Uterus (tissue), 4 donors: ENCODE results near the gene MICAL2. TPM values are rescaled to one million over a fixed set of nuclear protein-coding genes. Genes with fewer than 3 reads are reported as not detected.

Experiments
- DNase-seq, 2 donors: peaks; one replicate each; pipeline ENCODE4 v3.0.0-alpha.2; 2019 to 2020
- H3K27ac ChIP-seq, 2 donors: fragments of 200-600 bp; sonication (generic); 1 replicate in 1 of 2; 2 replicates in 1 of 2; pipeline ENCODE4 v1.5.1; 2016 to 2018
- H3K27me3 ChIP-seq, 2 donors: fragments of 200-600 bp; sonication (generic); one replicate each; pipeline ENCODE4 v1.5.1; 2018 to 2019; ENCODE audit warnings: control low read depth in 1 of 2
- H3K36me3 ChIP-seq, 2 donors: fragments of 200-600 bp; sonication (generic); one replicate each; pipeline ENCODE4 v1.5.1; 2019; ENCODE audit warnings: control low read depth in 1 of 2
- H3K4me1 ChIP-seq, 2 donors: fragments of 200-600 bp; sonication (generic); one replicate each; pipeline ENCODE4 v1.5.1; 2018 to 2019; ENCODE audit warnings: control low read depth in 1 of 2
- H3K4me3 ChIP-seq, 2 donors: fragments of 200-600 bp; sonication (generic); 1 replicate in 1 of 2; 2 replicates in 1 of 2; pipeline ENCODE4 v1.5.1; 2018 to 2019; ENCODE audit warnings: mild to moderate bottlenecking in 1 of 2
- H3K9me3 ChIP-seq, 2 donors: fragments of 200-600 bp; sonication (generic); one replicate each; pipeline ENCODE4 v1.5.1; 2019; ENCODE audit warnings: control low read depth in 1 of 2
- POLR2A ChIP-seq, 2 donors: fragments of 450-650 bp; IDR thresholded peaks; one replicate each; pipeline ENCODE4 v1.6.1; 2016; ENCODE audit warnings: antibody characterized with exemption in 2 of 2, mild to moderate bottlenecking in 1 of 2, moderate library complexity in 1 of 2
- intact Hi-C: fragments of 100-400 bp; cut with DNase I; formaldehyde crosslinking; loops from one replicate; pipeline ENCODE4 v1.15.1; 2023; ENCODE audit warnings: low total_unique reads
- total RNA-seq, 4 donors: library from RNA; depleted of rRNA in 3 of 4; stranded (reverse); fragments of >200 nt in 3 of 4; gene quantifications; one replicate each; pipeline versions ENCODE4 v1.1.0 to v1.2.4, GENCODE V29; 2014 to 2023
- TF ChIP-seq, protein P1 (sequence below), 4 experiments: fragments of 200-600 bp in 2 of 4; fragments of 450-650 bp in 2 of 4; sonication (generic) in 2 of 4; IDR thresholded peaks; one replicate each; pipeline ENCODE4 v1.5.1; 2016 to 2019; ENCODE audit warnings: antibody characterized with exemption in 4 of 4, mild to moderate bottlenecking in 2 of 4, moderate library complexity in 1 of 4
- donor health status: DM: yes; HTN: yes; CAD: no.

MICAL2 gene
- total RNA-seq, 4 donors from 2014 or later, result 29.6 to 139 (median 53.1) TPM

DNA sequence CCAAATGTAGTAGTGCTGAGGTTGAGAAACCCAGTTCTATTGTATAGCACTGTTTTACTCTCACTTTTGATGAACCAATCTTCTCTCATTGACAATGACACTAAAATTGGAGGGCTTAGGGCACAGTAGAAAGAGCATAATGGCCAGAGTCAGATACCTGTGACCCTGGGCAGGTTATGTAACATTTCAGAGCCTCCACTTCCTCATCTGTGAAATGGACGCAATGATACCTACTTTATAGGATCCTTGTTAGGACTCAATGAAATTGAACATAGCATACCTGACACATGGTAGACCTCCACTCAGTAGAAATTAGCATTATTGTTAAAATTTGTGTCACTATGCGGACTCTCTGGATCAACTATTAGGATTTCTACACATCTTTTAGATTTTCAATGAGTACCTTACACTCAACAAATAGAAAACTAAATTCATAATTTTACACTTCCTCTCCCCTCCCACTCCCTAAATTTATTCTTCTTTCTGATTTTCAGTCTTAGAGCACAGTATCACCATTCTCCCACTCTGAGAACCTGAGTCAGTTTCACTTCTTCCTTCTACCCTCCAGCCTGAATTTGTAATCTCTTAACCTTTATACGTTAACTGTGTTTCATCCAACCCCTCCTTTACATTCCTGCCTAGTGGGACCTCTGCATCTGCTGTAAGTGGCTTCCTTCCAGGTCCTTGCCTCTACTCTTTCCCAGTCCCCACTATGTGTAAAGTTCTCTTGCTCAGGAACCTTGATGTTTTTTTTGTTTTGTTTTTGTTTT lies 78.3 kb downstream of the MICAL2 start:
- intact Hi-C loops, result no loop called here
- TF ChIP-seq, protein P1, sequence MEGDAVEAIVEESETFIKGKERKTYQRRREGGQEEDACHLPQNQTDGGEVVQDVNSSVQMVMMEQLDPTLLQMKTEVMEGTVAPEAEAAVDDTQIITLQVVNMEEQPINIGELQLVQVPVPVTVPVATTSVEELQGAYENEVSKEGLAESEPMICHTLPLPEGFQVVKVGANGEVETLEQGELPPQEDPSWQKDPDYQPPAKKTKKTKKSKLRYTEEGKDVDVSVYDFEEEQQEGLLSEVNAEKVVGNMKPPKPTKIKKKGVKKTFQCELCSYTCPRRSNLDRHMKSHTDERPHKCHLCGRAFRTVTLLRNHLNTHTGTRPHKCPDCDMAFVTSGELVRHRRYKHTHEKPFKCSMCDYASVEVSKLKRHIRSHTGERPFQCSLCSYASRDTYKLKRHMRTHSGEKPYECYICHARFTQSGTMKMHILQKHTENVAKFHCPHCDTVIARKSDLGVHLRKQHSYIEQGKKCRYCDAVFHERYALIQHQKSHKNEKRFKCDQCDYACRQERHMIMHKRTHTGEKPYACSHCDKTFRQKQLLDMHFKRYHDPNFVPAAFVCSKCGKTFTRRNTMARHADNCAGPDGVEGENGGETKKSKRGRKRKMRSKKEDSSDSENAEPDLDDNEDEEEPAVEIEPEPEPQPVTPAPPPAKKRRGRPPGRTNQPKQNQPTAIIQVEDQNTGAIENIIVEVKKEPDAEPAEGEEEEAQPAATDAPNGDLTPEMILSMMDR (IDR thresholded peaks at IDR 0.05), result no peak
- no peak for TF ChIP-seq POLR2A (IDR thresholded peaks at IDR 0.05)
- H3K4me3 ChIP-seq, result no peak overlapping the region
- peaks cover 7 to 10% of the 10 kb centered on the region in 2 donors for H3K4me1 ChIP-seq
- no peaks in the 10 kb centered on the region for H3K9me3 ChIP-seq
- no peaks in the 10 kb centered on the region for H3K27me3 ChIP-seq
- no peak for DNase-seq
- H3K27ac ChIP-seq, result no peak overlapping the region
- H3K36me3 ChIP-seq, result no peaks in the 10 kb centered on the region

DNA sequence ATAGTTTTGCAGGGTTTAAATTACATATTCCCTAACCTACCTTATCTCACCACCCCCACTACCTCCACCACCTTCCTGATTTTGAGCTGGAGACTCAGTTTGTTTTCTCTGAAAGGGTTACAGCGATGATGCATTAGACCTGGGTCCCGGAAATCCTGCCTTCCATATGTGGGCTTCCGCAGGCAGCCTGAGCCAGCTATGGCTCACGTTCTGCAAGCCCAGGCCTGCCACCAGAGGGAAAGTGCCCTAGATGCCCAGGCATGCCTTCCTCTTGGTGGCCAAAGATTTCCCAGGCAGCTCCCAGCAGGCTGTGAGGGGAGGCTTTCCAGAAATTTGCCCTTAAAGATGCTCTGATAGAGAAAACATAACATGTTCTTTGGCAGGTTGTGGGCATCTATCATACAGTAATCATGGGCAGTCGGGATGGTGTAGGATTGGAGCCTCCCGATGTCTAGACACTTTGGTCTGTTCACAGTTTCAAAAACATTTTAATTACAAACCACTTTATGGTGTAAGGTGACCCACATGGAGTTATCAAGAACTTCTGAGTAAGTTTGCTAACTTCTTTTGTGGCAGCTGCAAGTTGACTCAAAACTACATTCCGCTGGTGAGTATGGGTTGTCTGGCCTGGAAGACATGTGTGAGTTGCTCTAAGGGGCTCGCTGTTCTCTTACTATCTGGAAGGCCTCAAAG lies 79.3 kb downstream of the MICAL2 start:
- intact Hi-C loops, result no loop called here
- Histone ChIP-seq H3K4me3 (no peak overlapping the region), H3K27ac (no peak overlapping the region), H3K4me1 (peaks cover 7% of the 10 kb centered on the region in 2 donors), H3K36me3 (no peaks in the 10 kb centered on the region), H3K9me3 (no peaks in the 10 kb centered on the region), H3K27me3 (no peaks in the 10 kb centered on the region)
- no peak for DNase-seq
- TF ChIP-seq, protein P1 (IDR thresholded peaks at IDR 0.05), result no peak
- no peak for TF ChIP-seq POLR2A (IDR thresholded peaks at IDR 0.05)

DNA sequence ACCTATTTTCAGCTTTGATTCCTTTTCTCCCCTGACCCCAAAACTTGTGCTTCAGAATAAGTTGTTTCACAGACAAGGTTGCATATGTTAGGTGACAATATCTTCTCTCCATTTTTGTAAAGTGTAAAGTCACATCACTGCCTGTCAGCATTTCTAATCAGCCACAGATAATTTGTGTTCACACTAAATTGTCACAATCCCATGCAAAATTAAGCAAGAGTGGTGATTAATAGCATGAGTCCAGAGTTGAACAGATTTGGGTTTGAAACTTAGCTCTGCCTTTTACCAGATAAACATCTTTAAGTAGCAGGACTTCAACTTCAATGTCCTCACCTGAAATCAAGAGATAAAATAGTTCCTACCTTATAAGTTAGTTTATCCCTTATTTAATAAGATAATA lies 80.1 kb downstream of the MICAL2 start:
- intact Hi-C loops, result no loop called here
- TF ChIP-seq, protein P1 (IDR thresholded peaks at IDR 0.05), result no peak
- TF ChIP-seq POLR2A (IDR thresholded peaks at IDR 0.05), result no peak
- Histone ChIP-seq H3K9me3 (no peaks in the 10 kb centered on the region), H3K4me3 (no peak overlapping the region), H3K4me1 (peaks cover 7% of the 10 kb centered on the region in 2 donors), H3K27me3 (no peaks in the 10 kb centered on the region), H3K36me3 (no peaks in the 10 kb centered on the region), H3K27ac (no peak overlapping the region)
- DNase-seq, result no peak

DNA sequence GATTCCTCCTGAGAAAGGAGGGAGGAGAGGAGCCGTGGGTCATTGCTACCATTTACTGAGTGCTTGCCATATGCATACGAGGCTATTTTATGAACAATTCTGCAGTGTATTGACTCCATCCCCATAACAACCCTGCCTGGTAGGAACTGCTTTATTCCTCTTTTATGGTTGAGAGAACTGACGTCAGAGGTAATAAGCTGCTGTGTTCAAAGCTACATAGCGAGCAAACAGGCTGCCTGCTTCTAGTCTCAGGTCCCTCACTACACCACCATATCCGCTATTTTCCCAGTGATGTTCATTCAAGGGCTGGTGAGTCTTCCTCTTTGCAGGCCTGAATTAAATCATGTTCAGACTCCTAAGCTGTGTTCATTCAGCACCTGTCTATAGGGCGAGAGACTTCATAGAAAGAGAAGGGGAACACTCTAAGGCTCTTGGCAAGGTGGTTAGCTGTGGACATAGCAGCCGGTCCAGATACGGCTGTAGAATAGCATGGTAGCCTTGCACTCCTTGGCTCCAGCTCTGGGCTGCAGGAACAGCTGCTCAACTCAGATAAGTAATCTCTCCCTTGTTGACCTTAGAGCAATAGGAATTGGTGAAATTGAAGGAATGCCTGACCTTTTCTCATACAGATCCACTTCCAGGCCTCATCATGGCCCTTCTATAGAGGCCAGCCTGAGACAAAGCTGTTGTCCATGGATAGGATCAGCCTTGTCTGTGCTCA lies 82.6 kb downstream of the MICAL2 start:
- DNase-seq, result no peak
- Histone ChIP-seq H3K4me3 (no peak overlapping the region), H3K27ac (no peak overlapping the region), H3K4me1 (no peaks in the 10 kb centered on the region), H3K27me3 (no peaks in the 10 kb centered on the region), H3K9me3 (no peaks in the 10 kb centered on the region), H3K36me3 (no peaks in the 10 kb centered on the region)
- no peak for TF ChIP-seq POLR2A (IDR thresholded peaks at IDR 0.05)
- TF ChIP-seq, protein P1 (IDR thresholded peaks at IDR 0.05), result no peak
- intact Hi-C loops, result no loop called here
